HTR-8/SVneo (cell line): ENCODE measurements around the gene COL25A1.
"Not testable (repeated sequence)": the region's sequence is repeated elsewhere in the genome, so short reads cannot be mapped to it uniquely, and the experiment has no call there.

ENCODE experiments used
- DNase-seq: peaks from one replicate; pipeline ENCODE4 v3.0.0; 2011; ENCODE audit warnings: low spot score, mixed read lengths; ENCODE audit not compliant: insufficient read length
- FAIRE-seq: peaks from 2 replicates; lab custom pipeline; 2011; peaks lifted over from hg19 to GRCh38; lab: Jason Lieb, UNC

COL25A1 gene

DNA sequence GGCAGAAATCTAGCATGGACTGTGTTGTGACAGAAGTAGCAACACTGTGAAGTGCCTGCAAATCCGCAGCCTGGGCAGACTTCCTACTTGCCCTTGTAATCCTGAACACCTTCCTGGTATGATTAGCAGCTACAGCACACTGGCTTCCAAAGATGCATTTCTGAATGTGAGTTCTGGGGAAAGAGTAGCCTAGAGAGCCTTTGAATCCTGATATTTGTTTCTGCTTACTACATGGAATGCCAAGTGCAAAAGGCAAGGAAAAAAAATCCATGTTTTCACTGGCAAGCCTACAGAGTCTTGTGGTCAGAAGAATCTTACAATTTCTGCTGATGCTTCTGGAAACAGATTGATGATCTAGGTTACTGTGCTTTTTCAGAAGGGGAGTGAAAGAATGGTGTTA, 223.7 kb downstream of the COL25A1 start:
- FAIRE-seq (no peak), DNase-seq (no peak)

DNA sequence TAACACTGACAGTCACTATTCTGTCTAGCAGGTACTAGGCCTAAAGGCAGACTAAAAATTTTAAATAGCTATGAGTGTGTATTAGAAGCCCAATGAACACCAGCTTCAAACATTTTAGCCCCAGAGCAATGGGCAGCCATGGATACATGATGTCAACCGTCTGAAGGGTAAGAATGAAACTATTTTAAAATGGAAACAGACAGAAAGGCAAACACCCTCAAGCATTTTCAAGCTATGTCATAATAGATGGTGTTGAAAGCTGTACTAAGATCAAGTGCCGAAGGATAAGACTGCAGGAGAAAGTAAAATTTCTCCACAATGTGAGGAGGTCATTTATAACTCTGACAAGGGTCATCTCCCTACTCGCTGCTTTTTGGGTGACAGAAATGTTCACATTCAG, 225.0 kb downstream of the COL25A1 start:
- DNase-seq (no peak), FAIRE-seq (no peak)

DNA sequence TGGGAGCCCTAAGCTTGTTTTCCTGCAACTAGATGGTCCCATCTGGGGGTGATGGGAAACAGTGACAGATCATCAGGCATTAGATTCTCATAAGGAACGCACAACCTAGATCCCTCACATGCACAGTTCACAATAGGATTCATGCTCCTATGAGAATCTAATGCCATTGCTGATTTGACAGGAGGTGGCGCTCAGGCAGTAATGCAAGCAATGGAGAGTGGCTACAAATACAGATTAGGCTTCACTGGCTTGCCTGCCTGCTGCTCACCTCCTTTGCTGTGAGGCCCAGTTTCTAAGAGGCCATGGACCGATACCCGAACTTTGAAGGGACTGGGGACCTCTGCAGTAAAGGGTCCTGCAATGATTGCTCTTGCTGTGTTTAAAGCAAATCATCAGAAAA, 225.7 kb downstream of the COL25A1 start:
- not testable (repeated sequence) for DNase-seq, FAIRE-seq

DNA sequence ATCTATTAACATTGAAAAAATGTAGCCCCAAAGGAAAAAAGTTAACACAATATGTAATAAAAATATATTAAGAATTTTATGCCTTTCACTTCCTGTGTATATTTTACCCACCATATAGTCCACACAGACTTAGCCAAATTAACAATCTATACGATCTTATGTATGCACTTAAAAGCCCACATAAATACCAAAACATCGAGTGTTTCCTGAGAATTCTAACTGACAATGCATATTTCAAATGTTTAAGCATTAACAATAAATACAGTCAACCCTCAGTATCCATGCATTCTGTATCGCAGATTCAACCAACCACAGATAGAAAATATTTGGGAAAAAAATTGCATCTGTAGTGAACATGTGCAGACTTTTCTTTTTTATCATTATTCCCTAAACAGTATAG, 226.8 kb downstream of the COL25A1 start:
- FAIRE-seq = no peak

DNA sequence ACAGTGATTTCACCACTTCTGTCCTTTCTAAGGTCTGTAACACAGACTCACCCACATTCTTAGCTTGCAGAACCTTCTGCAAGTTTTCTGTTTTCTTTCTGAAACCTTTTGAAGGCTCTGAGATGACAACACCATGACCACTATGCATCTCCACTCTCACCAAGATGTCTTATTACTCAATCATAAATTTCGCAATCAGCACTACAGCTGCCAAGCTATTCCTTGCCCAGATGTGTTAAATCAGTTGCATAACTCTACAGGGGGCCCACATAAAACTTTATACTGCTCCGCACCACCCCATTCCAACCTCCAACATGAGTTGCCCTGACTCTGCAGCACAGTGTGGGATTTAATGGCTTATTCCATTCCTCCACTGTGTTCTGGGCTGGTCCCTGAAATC, 229.9 kb downstream of the COL25A1 start:
- no peak for FAIRE-seq

More for the DNA sequence above, 226.8 kb downstream of the COL25A1 start:
- no peak for DNase-seq

DNA sequence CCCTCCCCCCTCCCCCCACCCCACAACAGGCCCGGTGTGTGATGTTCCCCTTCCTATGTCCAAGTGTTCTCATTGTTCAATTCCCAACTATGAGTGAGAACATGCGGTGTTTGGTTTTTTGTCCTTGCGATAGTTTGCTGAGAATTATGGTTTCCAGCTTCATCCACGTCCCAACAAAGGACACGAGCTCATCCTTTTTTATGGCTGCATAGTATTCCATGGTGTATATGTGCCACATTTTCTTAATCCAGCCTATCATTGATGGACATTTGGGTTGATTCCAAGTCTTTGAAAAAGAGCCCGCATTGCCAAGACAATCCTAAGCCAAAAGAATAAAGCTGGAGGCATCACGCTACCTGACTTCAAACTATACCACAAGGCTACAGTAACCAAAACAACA, 231.8 kb downstream of the COL25A1 start:
- not testable (repeated sequence) for DNase-seq, FAIRE-seq

More for the DNA sequence above, 229.9 kb downstream of the COL25A1 start:
- no peak for DNase-seq

DNA sequence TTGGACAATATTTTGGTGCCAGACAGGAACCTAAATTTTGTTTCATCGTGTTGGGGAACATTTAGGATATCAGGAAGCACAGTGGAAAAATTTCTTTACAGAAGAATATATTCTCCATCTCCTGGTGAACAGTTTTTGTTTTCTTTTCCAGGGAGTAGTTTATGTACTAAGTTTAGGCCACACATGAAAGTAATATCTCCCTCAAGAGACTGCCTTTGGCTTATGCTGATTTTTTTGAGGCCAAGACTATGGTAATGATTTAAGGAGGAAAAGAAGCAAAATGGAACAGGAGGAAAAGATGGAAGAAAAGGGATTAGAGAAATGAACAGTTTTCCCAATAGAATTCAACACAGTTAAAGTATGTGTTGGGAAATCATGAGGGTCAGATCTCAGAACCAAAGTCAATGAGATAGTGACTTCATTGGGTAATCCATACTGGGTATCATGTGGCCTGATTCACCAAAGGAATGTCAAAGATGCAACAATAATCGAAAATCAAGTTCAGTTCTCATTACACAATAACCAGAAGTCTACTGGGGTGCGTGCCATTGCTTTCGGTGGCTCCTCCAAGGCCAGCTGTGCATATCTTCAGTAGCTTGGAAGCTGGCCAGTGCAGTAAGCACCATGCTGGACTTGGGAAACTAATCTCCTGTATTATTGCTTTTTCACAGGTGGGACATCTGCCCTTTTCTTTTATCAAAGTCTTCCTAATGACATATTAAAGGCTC, 234.8 kb downstream of the COL25A1 start:
- FAIRE-seq (no peak), DNase-seq (no peak)

DNA sequence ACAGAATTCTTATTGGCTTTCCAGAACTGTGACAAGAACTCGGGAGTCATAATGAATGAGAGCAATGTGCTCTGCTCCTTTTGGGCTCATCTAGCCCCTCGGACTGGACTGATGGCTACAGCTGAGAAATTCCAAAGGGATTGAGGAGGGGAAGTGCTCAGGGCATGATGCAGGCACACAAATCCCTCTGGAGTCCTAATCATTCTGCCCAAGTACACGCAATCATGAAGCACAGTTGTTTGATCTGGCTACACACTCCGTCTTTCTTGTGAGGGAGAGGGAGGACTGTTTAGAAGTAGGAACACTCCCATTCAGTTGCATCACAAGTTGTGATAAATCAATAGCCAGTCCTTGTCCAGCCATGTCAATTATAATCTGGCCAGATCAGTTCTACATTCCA, 237.5 kb downstream of the COL25A1 start:
- FAIRE-seq (no peak), DNase-seq (no peak)

DNA sequence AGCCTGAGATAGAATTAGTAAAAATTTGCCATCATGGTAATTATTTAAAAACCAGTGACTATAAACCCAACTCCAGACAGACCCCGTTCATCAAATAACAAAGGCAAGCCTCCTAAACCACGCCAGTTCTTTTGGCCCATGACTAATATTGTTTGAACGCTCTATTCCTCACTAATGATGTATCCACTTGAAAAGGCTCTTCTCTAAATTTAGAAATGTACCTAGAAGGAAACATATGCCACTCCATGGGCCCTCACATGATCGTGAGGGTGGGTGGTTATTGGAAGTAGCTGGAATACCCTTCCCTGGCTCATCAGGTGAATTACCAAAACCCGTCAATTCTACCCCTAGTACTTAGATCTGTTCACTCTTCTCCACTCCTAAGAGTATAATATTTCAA, 249.2 kb downstream of the COL25A1 start:
- FAIRE-seq = no peak
- DNase-seq = no peak

DNA sequence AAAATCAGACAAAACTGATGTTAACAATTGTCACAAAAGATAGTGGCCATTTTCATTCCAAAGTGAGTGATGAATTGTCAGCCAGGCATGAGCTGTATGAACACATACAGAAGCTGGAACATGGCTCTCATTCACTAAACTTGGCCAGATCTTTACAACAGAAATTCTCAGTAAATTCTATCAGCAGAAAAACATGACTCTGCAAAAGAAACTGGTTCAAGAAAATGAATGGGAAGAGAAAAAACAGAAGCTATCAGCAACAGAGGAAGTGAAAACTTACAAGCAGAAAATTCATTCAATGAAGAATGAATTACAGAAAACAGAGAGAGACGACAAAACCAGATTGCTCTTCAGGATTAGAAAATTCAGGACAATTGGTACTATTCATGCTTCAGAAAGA, 249.6 kb downstream of the COL25A1 start:
- no peak for FAIRE-seq
- DNase-seq = no peak

DNA sequence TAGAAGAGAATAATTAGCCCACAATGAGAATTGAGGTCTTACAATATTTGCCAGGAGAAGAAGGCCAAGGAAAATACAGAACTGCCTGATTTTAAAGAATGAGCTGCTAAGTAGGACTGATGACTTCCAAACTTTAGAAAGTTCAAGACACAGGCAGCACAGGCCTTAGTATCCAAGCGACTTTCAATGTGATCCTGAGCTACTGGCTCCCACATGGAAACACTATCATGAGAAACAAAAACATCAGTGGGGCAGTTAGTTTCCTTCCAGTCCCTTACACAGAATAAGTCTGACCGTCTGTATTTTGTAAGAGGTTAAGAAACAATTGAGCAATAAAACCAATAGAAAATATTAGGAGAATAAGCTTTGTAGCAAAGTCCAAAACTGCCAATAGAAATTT, 251.4 kb downstream of the COL25A1 start:
- DNase-seq = no peak
- FAIRE-seq = no peak

DNA sequence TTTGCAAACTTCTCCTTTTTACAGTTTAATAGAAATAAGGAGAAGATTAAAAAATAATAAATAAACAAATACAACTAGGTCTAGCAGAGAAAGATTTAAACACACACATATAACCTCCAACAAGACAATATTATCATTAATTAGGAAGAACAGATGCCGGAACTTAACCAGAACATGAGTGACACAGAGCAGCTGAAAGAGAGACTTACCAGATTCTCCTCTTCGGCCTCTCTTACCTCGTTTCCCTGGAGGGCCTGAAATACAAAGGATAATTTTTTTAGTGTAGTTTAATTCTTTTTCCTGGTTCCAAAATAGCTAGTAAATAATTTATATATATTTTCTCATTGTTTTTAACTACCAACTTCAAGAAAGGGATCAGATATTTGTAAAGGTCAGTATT, 252.5 kb downstream of the COL25A1 start:
- DNase-seq = no peak
- FAIRE-seq = no peak

DNA sequence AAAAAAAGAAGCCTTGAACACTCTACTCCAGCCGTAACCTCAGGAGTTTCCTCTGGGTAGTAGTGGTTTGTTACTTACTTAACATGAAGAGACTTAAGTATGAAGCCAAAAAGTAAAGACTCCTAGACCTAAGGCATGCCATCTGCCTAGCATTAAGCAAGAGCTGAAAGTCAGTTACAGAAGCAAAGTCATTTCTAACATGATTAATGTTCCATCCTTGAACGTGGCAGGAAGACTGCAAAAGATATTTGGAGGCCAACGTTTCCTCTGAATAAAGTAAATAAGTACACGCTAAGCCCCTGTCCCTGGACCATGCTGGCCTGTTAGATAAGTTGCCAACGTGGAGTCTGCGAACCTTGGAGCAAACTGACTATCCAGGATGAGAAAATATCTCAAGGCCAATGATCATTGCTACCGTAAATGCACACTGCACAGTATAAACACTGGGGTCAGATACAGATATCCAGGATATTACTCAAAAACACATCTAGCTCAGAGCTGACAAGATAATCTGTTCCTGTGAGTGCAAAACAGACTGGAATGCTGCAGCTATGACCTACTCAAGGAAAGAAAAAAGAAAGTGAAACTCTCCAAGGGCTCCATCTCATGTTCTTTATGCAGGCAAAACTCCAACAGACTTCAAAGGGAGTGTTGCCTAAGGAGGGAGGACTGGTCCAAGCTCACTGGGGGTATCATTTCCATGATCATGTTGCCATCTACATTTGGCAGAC, 255.8 kb downstream of the COL25A1 start:
- FAIRE-seq (no peak), DNase-seq (no peak)

DNA sequence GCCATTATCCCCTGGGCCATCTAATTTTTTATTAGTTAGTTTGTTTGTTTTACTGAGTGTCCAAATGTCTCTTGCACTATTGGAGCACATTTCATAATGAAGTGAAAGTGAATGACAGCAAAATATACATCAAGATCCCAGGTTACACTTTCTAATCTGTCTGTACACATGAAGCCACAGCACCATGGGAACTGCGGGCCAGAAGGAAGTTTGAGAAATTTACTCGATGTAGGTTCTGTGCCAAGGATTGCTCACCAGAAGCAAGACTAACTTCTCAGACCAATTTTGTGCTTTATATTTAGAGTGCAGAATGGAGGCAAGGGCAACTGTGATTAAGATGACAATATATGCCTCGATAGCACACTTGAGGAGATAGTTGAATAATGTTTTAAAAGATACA, 258.0 kb downstream of the COL25A1 start:
- DNase-seq (no peak), FAIRE-seq (no peak)

DNA sequence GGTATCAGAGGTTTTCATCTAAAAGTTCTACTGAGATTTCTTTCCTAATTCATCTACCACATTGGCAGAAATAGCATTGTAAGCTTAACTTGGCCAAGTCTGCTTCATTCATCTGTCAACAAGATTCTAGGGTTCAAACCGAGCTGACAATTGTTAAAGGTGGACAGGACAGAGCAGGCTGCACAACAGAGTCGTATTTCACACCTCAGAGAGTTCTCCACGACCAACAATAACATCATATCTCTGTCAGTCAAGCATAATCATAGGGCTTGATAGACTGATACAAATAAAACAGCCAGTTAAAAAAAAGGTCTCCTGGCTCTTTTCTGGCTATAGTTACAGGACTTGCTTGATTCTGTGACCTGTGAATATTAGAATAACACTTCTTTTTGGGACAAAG, 259.2 kb downstream of the COL25A1 start:
- FAIRE-seq = no peak
- no peak for DNase-seq

DNA sequence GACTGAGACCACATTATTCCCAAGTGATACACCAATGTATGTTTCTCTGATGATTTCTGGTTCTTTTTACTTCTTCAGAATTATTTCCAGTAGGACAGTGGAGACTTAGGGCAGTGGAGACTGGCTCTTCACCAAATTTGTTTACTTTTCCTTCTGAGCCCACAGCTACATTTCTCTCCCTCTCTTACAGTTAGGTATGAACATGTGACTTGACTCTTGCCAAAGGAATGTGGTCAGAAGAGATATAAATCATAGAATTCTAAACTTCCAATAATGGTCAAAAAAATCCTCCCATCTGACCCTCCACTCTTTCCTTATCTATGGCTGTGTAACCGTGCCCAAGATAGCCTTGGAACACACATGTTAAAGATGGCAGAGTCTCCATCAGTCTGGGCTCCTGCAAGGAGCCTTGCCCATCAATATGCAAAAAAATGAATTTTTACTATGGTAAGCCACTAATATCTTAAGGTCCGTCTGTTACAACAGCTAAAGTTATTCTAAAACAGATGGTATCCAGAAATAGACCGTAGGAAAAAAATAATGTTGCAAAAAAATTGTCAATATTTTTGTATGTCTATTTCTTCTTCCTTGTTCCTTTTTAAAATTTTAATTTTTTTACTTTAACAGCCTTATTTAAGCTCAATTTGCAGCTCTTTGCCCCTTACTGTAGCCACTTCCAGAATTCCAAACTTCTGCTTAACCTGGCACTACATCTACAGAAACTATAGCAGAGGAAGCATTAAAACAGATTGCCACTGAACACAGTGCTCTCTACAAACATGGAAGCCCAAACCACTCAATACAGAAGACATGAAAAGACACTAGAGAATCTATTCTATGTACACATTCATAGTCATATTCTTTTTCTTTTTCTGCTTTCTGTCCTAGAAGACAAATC, 260.7 kb downstream of the COL25A1 start:
- no peak for FAIRE-seq

DNA sequence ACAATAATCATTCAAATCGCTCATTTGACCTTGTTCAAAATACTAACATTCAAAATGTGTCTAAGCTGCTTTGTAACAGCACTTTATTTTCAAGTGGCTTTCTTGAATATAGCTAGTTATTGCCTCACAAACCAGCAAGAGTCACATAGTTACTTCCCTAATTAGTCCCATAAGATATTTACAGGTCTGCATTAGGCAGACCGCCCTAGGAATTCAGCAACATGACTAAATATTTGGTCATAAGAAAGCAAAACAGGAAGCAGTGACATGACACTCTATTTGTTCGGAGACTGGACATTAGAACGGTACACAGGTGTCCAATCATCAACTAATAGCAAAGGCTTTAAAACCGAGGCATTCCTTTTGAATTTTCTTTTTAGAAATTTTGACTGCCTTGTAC, 262.0 kb downstream of the COL25A1 start:
- FAIRE-seq = no peak

More for the DNA sequence above, 260.7 kb downstream of the COL25A1 start:
- no peak for DNase-seq

DNA sequence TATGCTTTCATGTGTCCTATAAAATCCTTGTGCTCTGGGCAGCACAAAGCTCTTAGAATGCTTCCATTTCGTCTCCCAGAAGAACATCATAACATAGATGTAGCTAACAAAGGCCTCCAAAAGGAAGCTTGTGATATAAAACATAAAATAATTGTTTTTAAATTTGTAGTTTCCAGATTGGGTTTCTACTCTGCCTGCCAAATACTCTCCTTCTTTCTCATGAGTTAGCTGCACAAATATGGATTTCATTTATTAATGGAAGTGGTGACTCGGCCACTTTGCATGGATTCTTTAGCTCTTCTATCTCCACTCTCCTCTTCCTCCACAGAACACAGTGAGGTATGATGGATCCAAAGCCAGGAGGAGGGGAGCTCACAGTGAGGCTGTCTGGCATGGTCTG, 265.4 kb downstream of the COL25A1 start:
- no peak for DNase-seq
- no peak for FAIRE-seq

More for the DNA sequence above, 262.0 kb downstream of the COL25A1 start:
- DNase-seq = no peak

DNA sequence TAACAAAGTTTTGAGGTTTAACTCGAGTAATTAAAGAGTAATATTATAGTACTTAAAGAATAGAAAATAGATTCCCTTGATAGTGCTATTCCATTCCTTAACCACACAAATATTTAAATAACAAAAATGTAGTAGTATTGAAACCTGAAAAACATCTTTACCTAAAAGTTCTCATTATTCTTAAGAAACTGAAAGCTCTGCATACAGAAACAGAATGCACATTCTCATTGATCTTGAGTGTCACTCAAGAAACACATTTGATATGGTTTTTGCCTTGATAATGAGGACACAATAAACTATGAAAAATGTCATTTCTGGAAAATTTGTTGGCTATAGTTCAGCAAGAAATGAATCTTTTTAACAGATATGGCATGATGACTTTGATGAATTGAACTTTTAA, 268.5 kb downstream of the COL25A1 start:
- FAIRE-seq (no peak), DNase-seq (no peak)

DNA sequence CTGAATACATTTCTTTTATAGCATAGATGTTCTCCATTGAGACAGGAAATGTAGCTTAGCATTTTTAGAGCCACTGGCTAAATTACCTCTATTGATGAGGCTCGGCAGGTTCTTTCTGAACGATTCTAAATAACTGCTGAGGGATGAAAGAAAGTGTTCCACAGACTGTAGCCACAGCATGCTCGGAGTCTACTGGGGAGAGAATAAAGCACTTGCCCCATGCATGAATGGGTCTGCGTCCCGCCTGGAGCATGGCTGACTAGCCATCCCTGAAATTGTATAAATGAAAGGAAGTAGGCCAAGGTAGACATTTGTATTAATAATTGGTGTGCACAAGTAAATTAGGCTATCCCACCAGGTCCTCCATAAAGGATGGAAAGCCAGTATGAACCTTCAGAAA, 269.8 kb downstream of the COL25A1 start:
- FAIRE-seq (no peak), DNase-seq (no peak)

DNA sequence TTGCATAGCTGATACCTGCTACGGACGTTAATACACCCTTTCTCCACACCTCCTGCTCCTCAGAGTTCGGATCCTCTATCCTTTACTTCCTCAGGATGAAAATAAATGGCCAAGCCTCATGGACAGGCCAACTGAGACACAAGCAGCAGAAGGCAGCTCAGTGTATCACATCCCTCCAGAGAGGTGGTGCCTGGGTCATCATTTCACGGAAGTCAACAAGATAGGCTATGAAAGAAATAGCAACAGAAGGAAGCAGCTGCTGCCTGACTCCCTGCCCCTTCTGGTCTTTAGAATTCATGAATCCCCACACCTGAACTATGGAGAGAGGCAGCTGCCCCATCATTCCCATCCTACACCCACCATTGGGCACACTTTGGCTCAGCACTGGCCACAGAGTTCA, 272.5 kb downstream of the COL25A1 start:
- FAIRE-seq = no peak

More for the DNA sequence above, 272.5 kb downstream of the COL25A1 start:
- DNase-seq = no peak
